NCI-H2196 treated with DMSO at 0.1 percent for 48 hours (cell line): ENCODE data around the gene PRKG1.

Source experiments
- DNase-seq: peaks from one replicate; lab custom pipeline; 2025; ENCODE audit not compliant: unreplicated experiment; lab: John Stamatoyannopoulos, UW

Gene PRKG1

DNA sequence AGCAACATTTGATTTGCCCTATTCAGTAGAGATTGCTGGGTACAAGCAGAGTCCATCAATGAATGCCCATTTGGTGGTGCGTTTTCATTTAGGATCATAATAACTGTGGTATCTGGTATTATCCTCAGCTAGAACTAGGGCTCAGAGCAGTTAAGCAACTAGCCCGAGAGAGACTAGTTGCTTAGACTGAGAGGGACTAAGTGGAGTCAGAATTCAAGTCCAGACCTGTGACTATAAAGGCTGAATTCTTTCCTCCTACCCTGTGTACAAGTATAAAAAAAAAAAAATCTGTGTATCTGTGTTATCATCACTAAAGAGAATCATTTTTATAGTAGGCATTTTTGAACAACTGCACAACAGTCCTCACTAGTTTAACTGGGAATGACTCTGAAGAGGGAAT, 1194.5 kb downstream of the PRKG1 start:
- DNase-seq, result no peak

DNA sequence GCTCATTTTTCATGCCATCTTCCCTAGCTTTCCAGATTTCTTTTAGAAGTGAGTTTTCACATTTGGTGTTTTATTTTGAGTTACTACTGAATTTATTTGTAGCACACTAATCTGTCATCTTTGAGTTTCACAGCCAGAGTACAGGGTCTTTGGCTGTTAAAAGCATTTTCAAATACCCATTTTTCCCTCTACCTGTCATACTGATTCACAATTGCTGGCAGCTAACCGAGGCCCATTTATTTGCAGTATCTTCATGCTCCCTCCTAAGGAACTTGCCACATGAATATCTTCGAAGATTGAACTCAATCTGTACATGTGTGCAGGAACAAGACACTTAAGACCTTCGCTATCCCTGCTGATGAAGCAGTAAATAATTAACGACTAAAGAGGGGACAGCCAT, 1194.9 kb downstream of the PRKG1 start:
- DNase-seq, result no peak

- no peak for DNase-seq
Observed at GRCh38 chr10:52276163-52276562, 1201.9 kb downstream of the PRKG1 start.

- no peak for DNase-seq
Observed at GRCh38 chr10:52276986-52277385, 1202.7 kb downstream of the PRKG1 start.

GRCh38 chr10:52279546-52279945, 1205.3 kb downstream of the PRKG1 start:
- DNase-seq, result no peak

GRCh38 chr10:52280051-52280450, 1205.8 kb downstream of the PRKG1 start:
- no peak for DNase-seq

DNA sequence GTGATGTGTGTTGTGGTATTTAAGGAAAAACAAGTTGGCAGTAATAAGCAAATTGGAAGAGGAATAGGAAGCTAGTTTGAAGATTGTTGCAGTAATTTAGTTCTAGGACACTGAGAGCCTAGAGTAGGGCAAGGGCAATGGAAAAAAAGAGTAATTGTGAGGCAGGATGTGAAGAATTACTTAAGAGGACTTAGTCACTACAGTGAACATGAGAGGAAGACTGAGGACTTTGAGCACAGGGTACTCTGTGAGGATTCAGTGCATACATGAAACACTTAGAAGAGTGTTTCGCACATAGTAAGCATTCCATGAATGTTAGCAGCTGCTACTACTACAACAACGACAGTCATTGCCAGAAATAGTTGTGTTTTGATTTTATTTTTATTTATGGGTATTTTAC, 1208.9 kb downstream of the PRKG1 start:
- no peak for DNase-seq

- no peak for DNase-seq
Observed at GRCh38 chr10:52284416-52285013, 1210.2 kb downstream of the PRKG1 start.

DNA sequence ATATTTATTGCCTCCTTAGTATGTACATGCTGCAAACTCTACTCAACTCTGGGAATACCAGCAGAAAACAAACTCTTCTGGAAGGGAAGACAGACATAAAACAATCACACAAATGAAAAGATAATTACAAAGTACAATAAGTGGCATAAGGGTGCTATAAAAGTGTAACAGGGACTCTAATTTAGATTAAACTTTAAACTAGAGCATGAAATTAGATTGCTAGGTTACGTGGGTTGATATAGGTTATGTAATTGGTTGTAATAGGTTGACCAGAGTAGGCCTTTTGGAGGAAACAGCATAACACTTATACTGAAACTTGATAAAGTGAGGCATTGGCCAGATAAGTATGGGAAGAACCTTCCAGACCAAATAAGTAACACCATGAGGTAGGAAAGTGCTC, 1213.6 kb downstream of the PRKG1 start:
- no peak for DNase-seq

- DNase-seq, result no peak
Observed at GRCh38 chr10:52297747-52298146, 1223.5 kb downstream of the PRKG1 start.

DNA sequence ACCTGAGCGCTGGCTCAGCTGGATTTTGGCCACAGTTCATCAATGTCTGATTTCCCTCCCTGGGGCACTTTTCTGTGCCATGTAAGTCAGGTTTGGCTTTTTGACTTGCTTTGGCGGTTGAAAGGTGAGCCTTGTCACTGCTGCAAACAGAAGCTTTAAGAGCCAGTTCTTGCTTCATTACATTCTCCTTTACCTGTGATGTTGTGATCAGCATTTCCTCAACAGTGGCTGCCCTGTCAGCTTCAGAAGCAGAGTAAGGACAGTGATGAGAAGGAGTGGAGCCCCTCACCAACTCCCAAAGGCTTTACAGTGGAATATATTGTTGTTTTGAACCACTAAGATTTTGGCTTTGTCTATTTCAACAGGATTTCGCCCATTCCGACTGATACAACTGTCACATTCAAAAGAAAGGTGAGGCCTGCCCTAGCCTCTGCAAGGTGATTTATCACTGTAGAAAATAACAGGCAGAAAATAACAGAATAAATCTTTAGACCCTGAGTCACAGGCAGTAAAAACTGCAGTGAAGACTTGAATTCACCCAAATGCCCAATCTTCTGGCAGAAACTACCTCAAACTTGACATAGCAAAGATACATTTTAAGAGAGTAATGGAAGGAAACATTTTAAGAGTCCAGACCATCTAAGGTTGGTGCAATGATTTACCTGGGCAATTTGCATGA, 1226.5 kb downstream of the PRKG1 start:
- DNase-seq, result no peak

GRCh38 chr10:52308251-52309031, 1234.2 kb downstream of the PRKG1 start:
- DNase-seq, result no peak

GRCh38 chr10:52312942-52313255, 1238.6 kb downstream of the PRKG1 start:
- no peak for DNase-seq

- no peak for DNase-seq
Observed at GRCh38 chr10:52313256-52313932, 1239.1 kb downstream of the PRKG1 start.

GRCh38 chr10:52313933-52314821, 1239.9 kb downstream of the PRKG1 start, which contains the start of gene DKK1:
Gene DKK1, plus strand, starts transcription at chr10:52314281. Its CDS starts 154 bp downstream, at chr10:52314435.
- DNase-seq, result no peak

DNA sequence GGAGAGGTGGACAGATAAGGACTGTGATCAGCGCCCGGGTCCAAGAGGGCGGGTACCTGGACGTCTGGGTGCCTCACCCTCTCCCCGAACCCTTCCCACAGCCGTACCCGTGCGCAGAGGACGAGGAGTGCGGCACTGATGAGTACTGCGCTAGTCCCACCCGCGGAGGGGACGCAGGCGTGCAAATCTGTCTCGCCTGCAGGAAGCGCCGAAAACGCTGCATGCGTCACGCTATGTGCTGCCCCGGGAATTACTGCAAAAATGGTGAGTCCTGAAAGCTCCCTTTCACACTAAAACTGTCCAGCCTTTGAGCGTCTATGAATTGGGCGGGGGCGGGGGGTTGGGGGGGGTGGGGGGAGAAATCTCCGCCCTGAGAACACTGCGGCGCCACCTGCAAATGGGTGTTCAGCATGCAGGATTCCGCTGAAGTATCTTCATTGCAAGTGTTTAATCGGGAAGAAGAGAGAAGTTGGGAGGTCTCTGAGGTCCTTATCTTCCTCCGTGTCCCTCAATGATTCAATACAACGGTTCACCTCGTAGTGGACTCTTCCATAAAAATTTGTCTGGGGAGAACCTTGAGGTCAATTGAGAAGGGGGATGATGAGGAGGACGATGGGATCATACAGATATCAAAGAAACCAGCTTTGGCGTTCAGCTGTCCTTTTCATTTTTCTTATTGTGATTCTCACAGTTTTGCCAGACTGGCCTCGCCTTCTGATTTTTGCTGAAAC, 1240.7 kb downstream of the PRKG1 start:
- DNase-seq, result no peak

GRCh38 chr10:52316001-52316400, 1241.7 kb downstream of the PRKG1 start:
- no peak for DNase-seq

GRCh38 chr10:52316500-52316899, 1242.2 kb downstream of the PRKG1 start:
- DNase-seq, result no peak

GRCh38 chr10:52318136-52318701, 1243.9 kb downstream of the PRKG1 start:
- no peak for DNase-seq
